HT-29 (cell line): ENCODE data around the gene USP19. TPM values are rescaled to one million over a fixed set of nuclear protein-coding genes. Genes with fewer than 3 reads are reported as not detected.
A peak's percentile ranks its signal among the peaks of the same experiment; 100 is the strongest.

Experiments
- DNase-seq: peaks from one replicate; pipeline ENCODE4 v3.0.0-alpha.2; 2015; ENCODE audit warnings: low spot score
- small RNA-seq: library from RNA; depleted of rRNA; stranded (forward); fragments of <200 nt; gene quantifications from one replicate; pipeline ENCODE3, GENCODE V24; 2014
- total RNA-seq: library from RNA; depleted of rRNA; stranded (reverse); fragments of >200 nt; shearing (Covaris generic); gene quantifications from 2 replicates; pipeline ENCODE4 v1.2.3, GENCODE V29; 2014; rRNA removed

Gene USP19
- total RNA-seq, 1 experiment from 2014 or later: 49.3 TPM

GRCh38 chr3:49100046-49100615, 20.5 kb downstream of the USP19 start:
- no peak for DNase-seq

DNA sequence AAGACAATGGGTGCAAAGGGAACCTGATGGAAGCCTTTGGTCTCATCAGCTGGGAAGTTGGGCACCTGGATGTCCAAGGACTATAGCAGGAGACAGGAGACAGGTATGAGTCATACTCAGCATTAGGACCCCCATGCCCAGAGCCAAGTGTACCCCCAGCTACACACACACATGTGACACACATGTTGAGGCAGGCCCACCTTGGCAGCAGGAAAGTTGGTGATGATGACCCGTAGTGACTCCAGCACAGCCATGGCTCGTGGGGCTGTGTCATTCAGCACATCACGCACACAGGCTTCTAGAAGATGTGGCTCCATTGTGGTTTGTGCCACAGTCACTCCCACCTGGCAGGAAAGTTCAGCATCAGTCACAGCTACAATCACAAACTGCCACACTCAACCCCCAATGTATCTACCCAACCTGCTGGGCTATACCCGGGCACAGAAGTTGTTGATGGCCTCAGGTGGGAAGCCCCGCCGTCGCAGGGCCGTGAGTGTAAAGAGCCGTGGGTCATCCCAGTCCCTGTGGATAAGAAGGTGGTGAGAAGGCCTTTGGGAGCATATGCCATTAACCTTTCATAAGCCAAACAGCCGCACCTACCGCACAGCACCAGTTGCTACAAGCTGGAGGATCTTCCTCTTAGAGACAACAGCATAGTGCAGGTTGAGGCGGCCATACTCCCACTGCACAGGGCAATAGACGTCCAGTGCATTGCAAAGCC, 21.6 kb downstream of the USP19 start:
- no peak for DNase-seq

DNA sequence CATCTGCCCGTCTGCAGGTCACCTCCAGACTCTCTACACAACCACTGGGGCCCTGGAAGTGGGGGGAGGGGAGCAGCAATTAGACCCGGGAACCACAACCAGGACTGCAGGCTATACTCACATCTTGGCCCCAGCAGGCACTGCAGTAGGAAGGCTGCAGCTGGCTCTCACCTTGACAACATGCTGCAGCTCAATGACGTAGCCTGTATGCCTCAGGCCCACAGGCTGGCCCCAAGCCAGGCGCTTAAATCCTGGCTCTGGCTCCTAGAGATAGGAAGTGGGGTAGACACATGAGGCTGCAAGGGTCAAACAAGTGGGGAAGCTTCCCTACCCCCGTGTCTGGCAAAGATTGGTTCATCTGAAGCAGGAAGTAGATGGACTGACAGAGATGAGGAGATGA, 22.2 kb downstream of the USP19 start:
- DNase-seq: no peak

- peak; percentile 96 for DNase-seq
Measured at GRCh38 chr3:49093853-49094767, 26.5 kb downstream of the USP19 start, which contains the start of gene QRICH1. Gene QRICH1, minus strand, starts transcription at chr3:49094071. Its CDS starts 17,054 bp downstream, at chr3:49077017.

DNA sequence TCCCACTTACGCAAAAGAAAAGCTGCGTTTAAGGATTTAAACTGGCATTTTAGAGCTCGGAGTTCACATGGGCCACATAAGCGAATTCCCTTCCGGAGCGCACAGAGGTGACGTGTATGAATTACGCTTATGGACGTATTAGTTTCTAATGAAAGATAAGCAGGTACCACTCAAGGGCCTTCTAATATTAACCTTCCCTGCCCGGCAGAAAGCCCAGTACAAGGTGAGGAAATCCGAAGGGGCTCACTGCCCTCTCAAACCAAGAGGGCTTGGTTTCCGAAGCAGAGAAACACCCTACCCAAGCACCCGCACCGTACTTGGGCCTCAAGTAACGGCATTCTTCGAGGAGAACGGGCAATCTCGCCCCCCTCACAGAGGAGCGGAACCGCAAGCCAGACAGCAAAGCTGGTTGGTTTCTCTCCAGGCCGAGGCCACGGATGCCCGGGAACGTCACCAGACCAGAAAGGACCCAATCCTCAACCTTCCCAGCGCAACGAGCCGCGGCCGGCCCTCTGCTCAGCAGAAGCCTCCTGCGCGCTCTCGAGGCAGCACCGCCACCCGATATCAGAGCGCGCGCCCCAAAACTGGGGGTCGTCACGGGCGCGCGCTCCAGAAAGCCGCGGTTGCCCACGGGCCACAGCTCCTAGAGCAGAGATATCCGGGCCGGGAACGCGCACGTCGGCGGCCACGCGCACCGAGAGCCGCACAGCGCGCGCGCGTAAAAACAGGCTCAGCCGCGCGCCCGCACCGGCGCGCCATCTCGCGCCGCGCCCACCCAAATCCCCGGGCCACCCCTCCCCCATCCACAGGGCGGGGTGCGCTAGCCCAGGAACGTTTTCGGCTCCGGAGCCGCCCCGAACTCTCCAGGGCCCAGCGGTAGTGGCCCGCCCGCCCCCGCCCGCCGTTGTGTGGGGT, 27.4 kb downstream of the USP19 start:
- peak; percentile 61 for DNase-seq

DNA sequence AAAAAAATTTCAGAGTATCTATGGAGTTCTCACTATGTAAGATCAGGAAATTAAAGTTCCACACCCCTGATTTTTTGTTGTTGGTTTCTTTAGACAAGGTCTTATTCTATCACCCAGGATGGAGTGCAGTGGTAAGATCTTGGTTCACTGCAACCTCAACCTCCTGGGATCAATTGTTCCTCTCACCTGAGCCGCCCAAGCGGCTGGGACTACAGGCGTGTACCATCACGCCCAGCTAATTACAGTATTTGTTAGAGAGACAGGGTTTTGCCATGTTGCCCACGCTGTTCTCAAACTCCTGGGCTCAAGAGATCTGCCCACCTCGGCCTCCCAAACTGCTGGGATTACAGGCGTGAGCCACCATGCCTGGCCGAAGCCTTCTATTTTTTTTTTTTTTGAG, 39.2 kb downstream of the USP19 start:
- DNase-seq: no peak

DNA sequence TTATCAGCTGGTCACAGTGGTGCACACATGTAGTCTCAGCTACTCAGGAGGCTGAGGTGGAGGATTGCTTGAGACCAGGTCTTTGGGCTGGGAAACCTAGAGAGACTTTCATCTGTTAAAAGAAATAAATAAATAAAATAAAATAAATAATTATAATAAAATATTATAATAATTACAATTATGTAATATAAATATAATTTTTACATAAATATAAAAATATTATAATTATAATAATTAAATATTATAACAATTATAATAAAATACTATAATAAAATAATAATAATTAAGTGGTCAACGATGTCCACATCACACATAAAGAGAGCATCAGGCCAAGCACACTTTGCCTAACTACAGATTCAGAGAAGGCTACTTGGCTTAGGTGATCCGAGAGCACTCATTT, 41.4 kb downstream of the USP19 start:
- DNase-seq: no peak

DNA sequence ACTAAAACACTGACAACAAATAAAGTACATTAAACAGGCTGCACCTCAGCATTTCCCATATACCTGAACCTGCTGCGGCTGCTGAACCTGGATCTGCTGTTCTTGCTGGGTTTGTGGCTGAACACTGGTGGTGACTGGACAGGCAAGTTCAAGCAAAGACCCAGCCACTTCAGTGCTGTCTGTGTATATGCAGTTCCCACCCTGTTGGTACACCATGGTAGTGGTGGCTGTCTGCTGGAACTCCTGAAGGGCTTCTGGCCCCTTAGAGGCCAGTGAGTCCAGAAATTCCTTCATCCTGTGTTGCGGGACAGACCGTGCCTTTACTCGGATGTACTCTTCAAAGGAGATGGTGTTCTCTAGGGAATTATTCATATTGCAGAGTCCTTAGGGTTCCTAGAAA, 44.0 kb downstream of the USP19 start:
- DNase-seq: no peak

DNA sequence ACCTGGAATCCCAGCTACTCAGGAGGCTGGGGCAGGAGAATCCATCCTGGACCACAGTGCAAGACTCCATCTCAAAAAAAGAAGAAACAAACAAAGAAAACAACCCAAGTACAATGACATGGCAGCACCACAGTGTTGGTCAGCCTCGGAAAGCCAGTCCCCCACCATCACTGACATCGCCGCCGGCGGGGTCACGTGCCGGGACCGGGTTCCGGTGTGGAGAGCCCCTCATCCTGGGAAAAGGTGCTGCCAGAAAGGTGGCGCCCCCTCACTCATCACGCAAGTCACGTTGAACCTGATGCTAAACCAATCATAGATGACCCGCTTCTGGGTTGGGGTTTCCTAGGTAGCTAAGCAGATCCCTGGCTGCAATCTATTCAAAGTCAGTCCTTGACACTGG, 44.5 kb downstream of the USP19 start:
- no peak for DNase-seq

Small RNA genes lying within 50 kb of the gene (small RNA-seq; reads per million reads assigned to genes)
- not detected for gene RN7SL182P

Other genes with a start within 250 kb of the USP19 start
- gene SLC25A20, start 221.9 kb downstream of the USP19 start, total RNA-seq: 9.1 and 11.3 TPM in 2 replicates
- 48.0 and 58.7 TPM in 2 replicates for gene ARIH2, start 202.0 kb downstream of the USP19 start, total RNA-seq
- 61.2 and 67.7 TPM in 2 replicates for gene P4HTM, start 130.6 kb downstream of the USP19 start, total RNA-seq
- gene WDR6, start 113.4 kb downstream of the USP19 start, total RNA-seq: 82.3 and 87.1 TPM in 2 replicates
- 42.2 and 45.4 TPM in 2 replicates for gene DALRD3, start 102.2 kb downstream of the USP19 start, total RNA-seq
- 254 and 271 TPM in 2 replicates for gene NDUFAF3, start 98.7 kb downstream of the USP19 start, total RNA-seq
- 265 and 282 TPM in 2 replicates for gene IMPDH2, start 91.4 kb downstream of the USP19 start, total RNA-seq
- gene QRICH1, start 26.8 kb downstream of the USP19 start, total RNA-seq: 51.6 and 74.4 TPM in 2 replicates
- gene QARS1, start 16.1 kb downstream of the USP19 start, total RNA-seq: 272 and 291 TPM in 2 replicates
- 49.5 and 56.8 TPM in 2 replicates for gene LAMB2, start 12.2 kb upstream of the USP19 start, total RNA-seq
- 12.4 and 19.5 TPM in 2 replicates for gene CCDC71, start 45.5 kb upstream of the USP19 start, total RNA-seq
- gene KLHDC8B, start 50.8 kb upstream of the USP19 start, total RNA-seq: 0.42 TPM in 1 of 2 replicates, not detected in the other
- gene C3orf62, start 156.4 kb upstream of the USP19 start, total RNA-seq: 1.3 and 3.8 TPM in 2 replicates
- 8.0 and 14.7 TPM in 2 replicates for gene USP4, start 219.2 kb upstream of the USP19 start, total RNA-seq
- 500 and 516 TPM in 2 replicates for gene GPX1, start 237.5 kb upstream of the USP19 start, total RNA-seq